PC-9 (cell line): ENCODE data around the gene PEAK1. TPM values are rescaled to one million over a fixed set of nuclear protein-coding genes. Genes with fewer than 3 reads are reported as not detected.

ENCODE experiments used
- BruUV-seq: library from RNA; stranded (reverse); fragments of 400-500 nt; replicated peaks from 2 replicates; lab custom pipeline; 2021; lab: Mats Ljungman, UMichigan
- CTCF ChIA-PET: fragments of 300-600 bp; sonication (Branson Sonifier 250); formaldehyde crosslinking; loops from one replicate; lab custom pipeline; 2022; ENCODE audit warnings: antibody characterized with exemption; lab: Charles Lee
- POLR2A ChIA-PET: fragments of 300-600 bp; sonication (Branson Sonifier 250); formaldehyde crosslinking; loops from one replicate; lab custom pipeline; 2022; ENCODE audit warnings: antibody characterized with exemption; ENCODE audit not compliant: unreplicated experiment; lab: Charles Lee
- DNase-seq, 2 experiments: peaks; one replicate each; pipeline versions ENCODE4 v3.0.0 to v3.0.0-alpha.2; 2015 to 2022; ENCODE audit warnings: mixed read lengths in 1 of 2
- H2AFZ ChIP-seq: fragments of 200-600 bp; sonication (generic); 2 replicates; pipeline ENCODE4 v1.8.1; 2017; ENCODE audit warnings: antibody characterized with exemption
- H3F3A ChIP-seq: fragments of 200-600 bp; sonication (generic); 2 replicates; pipeline ENCODE4 v1.8.1; 2017; ENCODE audit warnings: antibody characterized with exemption, mild to moderate bottlenecking, low read depth; ENCODE audit not compliant: insufficient read depth
- H3K27ac ChIP-seq: fragments of 200-600 bp; sonication (generic); 2 replicates; pipeline ENCODE4 v1.6.1; 2016; ENCODE audit warnings: mixed run types
- H3K27me3 ChIP-seq: fragments of 200-600 bp; sonication (generic); 2 replicates; pipeline ENCODE4 v1.6.1; 2016; ENCODE audit warnings: low read depth, mixed run types; ENCODE audit not compliant: insufficient read depth
- H3K36me3 ChIP-seq: fragments of 200-600 bp; sonication (generic); 2 replicates; pipeline ENCODE4 v1.6.1; 2016; ENCODE audit warnings: low read depth, mixed run types
- H3K4me1 ChIP-seq: fragments of 200-600 bp; sonication (generic); replicated peaks from 2 replicates; pipeline ENCODE4 v1.6.1; 2016; ENCODE audit warnings: mixed run types; ENCODE audit not compliant: insufficient read depth
- H3K4me2 ChIP-seq: fragments of 200-600 bp; sonication (generic); 2 replicates; pipeline ENCODE4 v1.6.1; 2017; ENCODE audit warnings: mixed run types
- H3K4me3 ChIP-seq: fragments of 200-600 bp; sonication (generic); 2 replicates; pipeline ENCODE4 v1.6.1; 2016; ENCODE audit warnings: mixed run types
- H3K79me2 ChIP-seq: fragments of 200-600 bp; sonication (generic); 2 replicates; pipeline ENCODE4 v1.6.1; 2017; ENCODE audit warnings: low read depth, mixed run types
- H3K9me2 ChIP-seq: fragments of 200-600 bp; sonication (generic); 2 replicates; pipeline ENCODE4 v1.8.1; 2017; ENCODE audit warnings: mild to moderate bottlenecking; ENCODE audit not compliant: insufficient read depth
- H3K9me3 ChIP-seq: fragments of 200-600 bp; sonication (generic); 2 replicates; pipeline ENCODE4 v1.8.1; 2016; ENCODE audit warnings: low read depth; ENCODE audit not compliant: insufficient read depth
- H4K20me1 ChIP-seq: fragments of 200-600 bp; sonication (generic); 2 replicates; pipeline ENCODE4 v1.8.1; 2017; ENCODE audit not compliant: insufficient read depth
- EZH2 ChIP-seq: fragments of 200-600 bp; sonication (generic); IDR thresholded peaks from 2 replicates; pipeline ENCODE4 v1.8.0; 2017; ENCODE audit warnings: antibody characterized with exemption, low read depth
- intact Hi-C: fragments of 100-400 bp; cut with micrococcal nuclease; formaldehyde crosslinking; loops from one replicate; pipeline ENCODE4 v1.10.0; 2022; ENCODE audit not compliant: unreplicated experiment
- total RNA-seq: library from RNA; stranded (reverse); gene quantifications from 2 replicates; pipeline ENCODE4 v1.2.3, GENCODE V29; 2021
- TF ChIP-seq, protein P1 (sequence below): fragments of 200-600 bp; sonication (generic); conservative IDR thresholded peaks from 2 replicates; pipeline ENCODE4 v1.6.1; 2017; ENCODE audit warnings: mixed run types, antibody characterized with exemption, mild to moderate bottlenecking, moderate library complexity

Gene PEAK1
- total RNA-seq, 1 experiment from 2014 or later, result 20.7 TPM

GRCh38 chr15:77287385-77287784 is 132.5 kb downstream of the PEAK1 start:
- POLR2A ChIA-PET, result no interaction called here
- TF ChIP-seq, protein P1, sequence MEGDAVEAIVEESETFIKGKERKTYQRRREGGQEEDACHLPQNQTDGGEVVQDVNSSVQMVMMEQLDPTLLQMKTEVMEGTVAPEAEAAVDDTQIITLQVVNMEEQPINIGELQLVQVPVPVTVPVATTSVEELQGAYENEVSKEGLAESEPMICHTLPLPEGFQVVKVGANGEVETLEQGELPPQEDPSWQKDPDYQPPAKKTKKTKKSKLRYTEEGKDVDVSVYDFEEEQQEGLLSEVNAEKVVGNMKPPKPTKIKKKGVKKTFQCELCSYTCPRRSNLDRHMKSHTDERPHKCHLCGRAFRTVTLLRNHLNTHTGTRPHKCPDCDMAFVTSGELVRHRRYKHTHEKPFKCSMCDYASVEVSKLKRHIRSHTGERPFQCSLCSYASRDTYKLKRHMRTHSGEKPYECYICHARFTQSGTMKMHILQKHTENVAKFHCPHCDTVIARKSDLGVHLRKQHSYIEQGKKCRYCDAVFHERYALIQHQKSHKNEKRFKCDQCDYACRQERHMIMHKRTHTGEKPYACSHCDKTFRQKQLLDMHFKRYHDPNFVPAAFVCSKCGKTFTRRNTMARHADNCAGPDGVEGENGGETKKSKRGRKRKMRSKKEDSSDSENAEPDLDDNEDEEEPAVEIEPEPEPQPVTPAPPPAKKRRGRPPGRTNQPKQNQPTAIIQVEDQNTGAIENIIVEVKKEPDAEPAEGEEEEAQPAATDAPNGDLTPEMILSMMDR, result no peak
- TF ChIP-seq EZH2, result no peak
- Histone ChIP-seq H3K36me3 (no peaks in the 10 kb centered on the region), H3K27me3 (no peaks in the 10 kb centered on the region), H3K9me2 (no peaks in the 10 kb centered on the region), H3F3A (no peaks in the 10 kb centered on the region), H4K20me1 (no peaks in the 10 kb centered on the region), H3K4me2 (no peak overlapping the region), H3K9me3 (no peaks in the 10 kb centered on the region), H3K4me1 (no peaks in the 10 kb centered on the region), H3K27ac (no peak overlapping the region), H2AFZ (no peak overlapping the region), H3K4me3 (no peak overlapping the region), H3K79me2 (no peaks in the 10 kb centered on the region)
- DNase-seq, result no peak
- CTCF ChIA-PET, result no interaction called here
- BruUV-seq, result no TSS peak
- intact Hi-C loops, result no loop called here

DNA sequence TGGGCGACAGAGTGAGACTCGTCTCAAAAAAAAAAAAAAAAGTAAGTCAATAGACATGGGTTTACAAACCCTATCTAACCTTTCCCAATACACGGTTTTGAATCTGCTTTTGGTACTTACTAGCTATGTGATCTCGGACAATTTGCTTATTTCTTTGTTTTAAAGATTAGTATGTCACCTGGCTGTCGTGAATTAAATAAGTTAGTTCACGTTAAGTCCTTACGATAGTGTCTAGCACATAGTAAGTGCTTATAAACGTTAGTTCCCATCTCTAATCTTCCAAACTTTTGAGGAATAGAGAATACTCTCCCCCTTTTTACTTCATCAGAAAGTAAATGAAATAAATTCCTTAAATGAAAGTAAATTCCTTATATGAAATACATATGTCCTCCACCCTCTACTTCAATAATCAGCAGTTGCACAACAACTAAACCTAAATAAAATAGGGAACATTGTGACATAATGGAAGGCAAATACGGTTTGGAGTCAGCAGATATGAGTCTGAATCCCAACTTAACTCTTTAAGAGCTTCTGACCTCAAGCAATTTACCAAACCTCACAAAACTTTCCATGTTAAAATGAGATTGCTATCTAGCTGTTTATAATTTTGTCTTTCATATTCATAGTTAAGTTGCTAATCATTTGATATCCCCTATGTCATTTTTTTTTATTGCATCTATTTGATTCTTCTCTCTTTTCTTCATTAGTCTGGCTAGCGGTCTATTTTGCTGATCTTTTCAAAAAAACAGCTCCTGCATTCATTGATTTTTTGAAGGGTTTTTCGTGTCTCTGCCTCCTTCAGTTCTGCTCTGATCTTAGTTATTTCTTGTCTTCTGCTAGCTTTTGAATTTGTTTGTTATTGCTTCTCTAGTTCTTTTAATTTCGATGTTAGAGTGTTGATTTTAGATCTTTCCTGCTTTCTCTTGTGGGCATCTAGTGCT is 134.6 kb downstream of the PEAK1 start:
- no peaks in the 10 kb centered on the region for H3K9me2 ChIP-seq
- H2AFZ ChIP-seq, result no peak overlapping the region
- POLR2A ChIA-PET, result no interaction called here
- no TSS peak for BruUV-seq
- CTCF ChIA-PET, result no interaction called here
- H3K36me3 ChIP-seq, result no peaks in the 10 kb centered on the region
- no peak for DNase-seq
- H3K4me2 ChIP-seq, result no peak overlapping the region
- no peaks in the 10 kb centered on the region for H3K9me3 ChIP-seq
- H3K79me2 ChIP-seq, result no peaks in the 10 kb centered on the region
- H4K20me1 ChIP-seq, result no peaks in the 10 kb centered on the region
- no peaks in the 10 kb centered on the region for H3K4me1 ChIP-seq
- H3K4me3 ChIP-seq, result no peak overlapping the region
- intact Hi-C loops, result no loop called here
- no peak overlapping the region for H3K27ac ChIP-seq
- TF ChIP-seq, protein P1, result no peak
- no peak for TF ChIP-seq EZH2
- no peaks in the 10 kb centered on the region for H3F3A ChIP-seq
- no peaks in the 10 kb centered on the region for H3K27me3 ChIP-seq

- no peak for DNase-seq
- Histone ChIP-seq H3K27ac (no peak overlapping the region), H3K4me1 (no peaks in the 10 kb centered on the region), H3K27me3 (no peaks in the 10 kb centered on the region), H3K9me2 (no peaks in the 10 kb centered on the region), H3K79me2 (no peaks in the 10 kb centered on the region), H3K9me3 (no peaks in the 10 kb centered on the region), H3K4me2 (no peak overlapping the region), H4K20me1 (no peaks in the 10 kb centered on the region), H2AFZ (no peak overlapping the region), H3K4me3 (no peak overlapping the region), H3K36me3 (no peaks in the 10 kb centered on the region), H3F3A (no peaks in the 10 kb centered on the region)
- no peak for TF ChIP-seq EZH2
- TF ChIP-seq, protein P1, result no peak
- ChIA-PET POLR2A (no interaction called here), CTCF (no interaction called here)
- intact Hi-C loops, result no loop called here
- no TSS peak for BruUV-seq
Measured at GRCh38 chr15:77282333-77282732, 137.6 kb downstream of the PEAK1 start.
